CD4-positive, CD25-positive, alpha-beta regulatory T cell (primary cell): ENCODE measurements around the gene LMBRD2. TPM values are rescaled to one million over a fixed set of nuclear protein-coding genes. Genes with fewer than 3 reads are reported as not detected.

ENCODE experiments used
- ATAC-seq, 2 donors: fragments of 150-1000 bp; cut with Tn5 transposase; one replicate each; pipeline ENCODE4 v1.10.0; 2021; ENCODE audit warnings: low read depth in 2 of 2, moderate number of reproducible peaks in 2 of 2, moderate library complexity in 1 of 2
- DNase-seq, 3 donors: peaks; one replicate each; pipeline versions ENCODE4 v3.0.0 to v3.0.0-alpha.2; 2012 to 2022; ENCODE audit warnings: mixed read lengths in 1 of 3
- H3K27ac ChIP-seq: one replicate; pipeline ENCODE4 v1.7.0; 2013; ENCODE audit warnings: mild to moderate bottlenecking, low read length; ENCODE audit not compliant: insufficient read depth, poor library complexity, severe bottlenecking
- H3K27me3 ChIP-seq: one replicate; pipeline ENCODE4 v1.7.0; 2013; ENCODE audit warnings: low read length; ENCODE audit not compliant: control insufficient read depth, insufficient read depth
- H3K36me3 ChIP-seq: one replicate; pipeline ENCODE4 v1.7.0; 2013; ENCODE audit warnings: mild to moderate bottlenecking, low read length, moderate library complexity; ENCODE audit not compliant: control insufficient read depth, insufficient read depth
- H3K4me1 ChIP-seq: 2 replicates; pipeline ENCODE4 v1.7.0; 2013; ENCODE audit warnings: mild to moderate bottlenecking, low read length; ENCODE audit not compliant: insufficient read depth, control insufficient read depth, poor library complexity, severe bottlenecking
- H3K4me3 ChIP-seq: one replicate; pipeline ENCODE4 v1.7.0; 2013; ENCODE audit warnings: low read depth, mild to moderate bottlenecking, low read length, moderate library complexity
- H3K9me3 ChIP-seq, 2 experiments: 1 replicate in 1 of 2; 2 replicates in 1 of 2; pipeline ENCODE4 v1.7.0; 2013; ENCODE audit warnings: low read length in 2 of 2, mild to moderate bottlenecking in 1 of 2, moderate library complexity in 1 of 2; ENCODE audit not compliant: control insufficient read depth in 2 of 2
- H3K27ac Mint-ChIP-seq, 3 donors: one replicate each; pipeline ENCODE4 v1.8.0; 2020 to 2022; ENCODE audit warnings: mild to moderate bottlenecking in 3 of 3, mixed read lengths in 3 of 3, moderate library complexity in 2 of 3
- H3K27me3 Mint-ChIP-seq: one replicate; pipeline ENCODE4 v1.8.0; 2022; ENCODE audit warnings: mild to moderate bottlenecking, mixed read lengths
- H3K36me3 Mint-ChIP-seq: one replicate; pipeline ENCODE4 v1.8.0; 2020; ENCODE audit warnings: mixed read lengths
- H3K4me1 Mint-ChIP-seq, 4 donors: one replicate each; pipeline ENCODE4 v1.8.0; 2020 to 2022; ENCODE audit warnings: mixed read lengths in 4 of 4, mild to moderate bottlenecking in 1 of 4
- H3K4me3 Mint-ChIP-seq, 4 donors: one replicate each; pipeline ENCODE4 v1.8.0; 2020 to 2022; ENCODE audit warnings: mild to moderate bottlenecking in 4 of 4, mixed read lengths in 4 of 4, moderate library complexity in 3 of 4
- H3K9me3 Mint-ChIP-seq, 7 donors: one replicate each; pipeline ENCODE4 v1.8.0; 2020 to 2022; ENCODE audit warnings: mixed read lengths in 7 of 7, mild to moderate bottlenecking in 3 of 7, moderate library complexity in 2 of 7
- polyA plus RNA-seq, 4 donors: library from polyadenylated mRNA; unstranded; fragments of 300-500 nt; fragmentation: Illumina TruSeq; gene quantifications; one replicate each; pipeline ENCODE4 v1.2.3, GENCODE V29; 2021
- total RNA-seq: library from RNA; stranded (reverse); gene quantifications from one replicate; pipeline ENCODE4 v1.2.3, GENCODE V29; 2022

LMBRD2 gene
- total and polyA plus RNA-seq, 5 donors from 2014 or later, result 2.5 to 11.0 (median 4.6) TPM

- Mint-ChIP-seq H3K4me3 (no peak overlapping the region), H3K36me3 (no peaks in the 10 kb centered on the region), H3K4me1 (no peaks in the 10 kb centered on the region), H3K27ac (no peak overlapping the region), H3K27me3 (peaks cover 11% of the 10 kb centered on the region), H3K9me3 (no peaks in the 10 kb centered on the region)
- Histone ChIP-seq H3K36me3 (no peaks in the 10 kb centered on the region), H3K4me3 (no peak overlapping the region), H3K27me3 (no peaks in the 10 kb centered on the region), H3K4me1 (no peaks in the 10 kb centered on the region), H3K9me3 (no peaks in the 10 kb centered on the region), H3K27ac (no peak overlapping the region)
- DNase-seq, result no peak
- no peak for ATAC-seq
These were observed 95.3 kb downstream of the LMBRD2 start for GRCh38 chr5:36056422-36056821.

- Histone ChIP-seq H3K4me1 (no peaks in the 10 kb centered on the region), H3K4me3 (no peak overlapping the region), H3K9me3 (no peaks in the 10 kb centered on the region), H3K27ac (no peak overlapping the region), H3K27me3 (peaks cover under 1% of the 10 kb centered on the region), H3K36me3 (no peaks in the 10 kb centered on the region)
- H3K27me3 Mint-ChIP-seq, result peaks cover 11% of the 10 kb centered on the region
- H3K36me3 Mint-ChIP-seq, result no peaks in the 10 kb centered on the region
- H3K27ac Mint-ChIP-seq, result no peak overlapping the region
- DNase-seq, result no peak
- H3K9me3 Mint-ChIP-seq, result peaks cover 0 to under 1% (median 0%) of the 10 kb centered on the region in 7 donors
- no peak overlapping the region for H3K4me3 Mint-ChIP-seq
- ATAC-seq, result no peak
- H3K4me1 Mint-ChIP-seq, result no peaks in the 10 kb centered on the region
These were observed 95.7 kb downstream of the LMBRD2 start for GRCh38 chr5:36055984-36056383.

GRCh38 chr5:36054647-36055046 lies 97.0 kb downstream of the LMBRD2 start:
- Histone ChIP-seq H3K9me3 (no peaks in the 10 kb centered on the region), H3K4me1 (no peaks in the 10 kb centered on the region), H3K27ac (no peak overlapping the region), H3K27me3 (peaks cover 3% of the 10 kb centered on the region), H3K36me3 (no peaks in the 10 kb centered on the region), H3K4me3 (no peak overlapping the region)
- H3K27ac Mint-ChIP-seq, result no peak overlapping the region
- H3K9me3 Mint-ChIP-seq, result peaks cover 0 to 2% (median 0%) of the 10 kb centered on the region in 7 donors
- DNase-seq, result no peak
- no peaks in the 10 kb centered on the region for H3K4me1 Mint-ChIP-seq
- no peak for ATAC-seq
- peaks cover 11% of the 10 kb centered on the region for H3K27me3 Mint-ChIP-seq
- H3K36me3 Mint-ChIP-seq, result no peaks in the 10 kb centered on the region
- no peak overlapping the region for H3K4me3 Mint-ChIP-seq

DNA sequence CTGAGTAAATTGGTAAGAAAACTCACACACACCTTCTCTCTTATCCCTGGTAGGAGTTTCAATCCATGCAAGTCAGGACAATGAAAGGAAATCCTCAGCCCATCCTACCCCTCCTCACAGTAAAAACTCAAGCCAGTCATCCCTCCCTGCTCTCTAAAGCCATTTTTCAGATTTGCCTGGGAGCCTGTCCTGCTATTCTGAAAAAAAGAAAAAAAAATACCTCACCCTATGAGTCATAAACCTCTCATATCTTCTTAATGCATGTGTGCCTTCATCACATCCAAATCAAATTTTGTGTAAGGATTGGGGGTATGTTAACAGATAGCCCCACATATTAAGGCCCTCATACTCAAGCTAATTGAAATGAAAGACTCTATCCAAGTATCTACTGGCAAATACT lies 99.1 kb downstream of the LMBRD2 start:
- no peak overlapping the region for H3K27ac ChIP-seq
- no peaks in the 10 kb centered on the region for H3K4me1 ChIP-seq
- H3K4me3 Mint-ChIP-seq, result no peak overlapping the region
- ATAC-seq (no peak), DNase-seq (no peak)
- H3K4me3 ChIP-seq, result no peak overlapping the region
- no peaks in the 10 kb centered on the region for H3K9me3 ChIP-seq
- H3K4me1 Mint-ChIP-seq, result no peaks in the 10 kb centered on the region
- no peaks in the 10 kb centered on the region for H3K36me3 Mint-ChIP-seq
- no peaks in the 10 kb centered on the region for H3K36me3 ChIP-seq
- peaks cover 0 to 2% (median 0%) of the 10 kb centered on the region in 7 donors for H3K9me3 Mint-ChIP-seq
- H3K27me3 Mint-ChIP-seq, result peaks cover 11% of the 10 kb centered on the region
- H3K27ac Mint-ChIP-seq, result no peak overlapping the region
- peaks cover 3% of the 10 kb centered on the region for H3K27me3 ChIP-seq

- no peaks in the 10 kb centered on the region for H3K36me3 ChIP-seq
- Mint-ChIP-seq H3K9me3 (peaks cover 0 to 2% (median 0%) of the 10 kb centered on the region in 7 donors), H3K4me1 (no peaks in the 10 kb centered on the region), H3K36me3 (no peaks in the 10 kb centered on the region), H3K27ac (no peak overlapping the region), H3K4me3 (no peak overlapping the region), H3K27me3 (peaks cover 6% of the 10 kb centered on the region)
- DNase-seq, result no peak
- no peak overlapping the region for H3K4me3 ChIP-seq
- no peaks in the 10 kb centered on the region for H3K9me3 ChIP-seq
- no peaks in the 10 kb centered on the region for H3K4me1 ChIP-seq
- peaks cover 5% of the 10 kb centered on the region for H3K27me3 ChIP-seq
- H3K27ac ChIP-seq, result no peak overlapping the region
- no peak for ATAC-seq
These were observed 101.7 kb downstream of the LMBRD2 start for GRCh38 chr5:36049949-36050348.

Other genes with a start within 250 kb of the LMBRD2 start
- not detected for gene CAPSL, start 213.3 kb downstream of the LMBRD2 start, total RNA-seq
- gene CAPSL, start 213.3 kb downstream of the LMBRD2 start, polyA plus RNA-seq, result not detected
- not detected for gene UGT3A1, start 160.5 kb downstream of the LMBRD2 start, total RNA-seq
- not detected for gene UGT3A1, start 160.5 kb downstream of the LMBRD2 start, polyA plus RNA-seq
- not detected for gene UGT3A2, start 85.0 kb downstream of the LMBRD2 start, total RNA-seq
- under 1 TPM in 3 of 4 donors, not detected in 1; 0.07 to 0.60 (median 0.20) TPM for gene UGT3A2, start 85.0 kb downstream of the LMBRD2 start, polyA plus RNA-seq
- gene SKP2, start 224 bp upstream of the LMBRD2 start, total RNA-seq, result 21.1 TPM
- gene SKP2, start 224 bp upstream of the LMBRD2 start, polyA plus RNA-seq, result 10 to 100 TPM; 13.9 to 22.8 (median 21.0) TPM
- gene NADK2, start 90.0 kb upstream of the LMBRD2 start, total RNA-seq, result 10.9 TPM
- 1 to 10 TPM; 4.6 to 7.8 (median 6.4) TPM for gene NADK2, start 90.0 kb upstream of the LMBRD2 start, polyA plus RNA-seq
- gene RANBP3L, start 150.0 kb upstream of the LMBRD2 start, total RNA-seq, result not detected
- not detected for gene RANBP3L, start 150.0 kb upstream of the LMBRD2 start, polyA plus RNA-seq